Neural crest cell (in vitro differentiated cells): ENCODE measurements around the gene NUFIP1. TPM values are rescaled to one million over a fixed set of nuclear protein-coding genes. Genes with fewer than 3 reads are reported as not detected.

ENCODE experiments used
- DNase-seq: peaks from one replicate; pipeline ENCODE4 v3.0.0; 2021; ENCODE audit warnings: low read depth, mixed read lengths, low spot score
- H3K27ac Mint-ChIP-seq: one replicate; pipeline ENCODE4 v1.8.0; 2021; ENCODE audit warnings: mild to moderate bottlenecking, mixed read lengths; ENCODE audit not compliant: unreplicated experiment
- H3K27me3 Mint-ChIP-seq: 2 replicates; pipeline ENCODE4 v1.8.0; 2021; ENCODE audit warnings: low read depth, mild to moderate bottlenecking, mixed read lengths
- H3K36me3 Mint-ChIP-seq: 2 replicates; pipeline ENCODE4 v1.8.0; 2021; ENCODE audit warnings: low read depth, mild to moderate bottlenecking, mixed read lengths
- H3K4me1 Mint-ChIP-seq: 2 replicates; pipeline ENCODE4 v1.8.0; 2021; ENCODE audit warnings: mixed read lengths
- H3K4me3 Mint-ChIP-seq: one replicate; pipeline ENCODE4 v1.8.0; 2021; ENCODE audit warnings: mild to moderate bottlenecking, mixed read lengths
- H3K9me3 Mint-ChIP-seq: 2 replicates; pipeline ENCODE4 v1.8.0; 2021; ENCODE audit warnings: mixed read lengths
- CTCF ChIP-seq: fragments of 200-600 bp; sonication (generic); conservative IDR thresholded peaks from 2 replicates; pipeline ENCODE4 v1.5.0; 2021; ENCODE audit warnings: antibody characterized with exemption, mild to moderate bottlenecking
- total RNA-seq: library from RNA; stranded (reverse); gene quantifications from 2 replicates; pipeline ENCODE4 v1.2.1, GENCODE V29; 2021

Gene NUFIP1
- total RNA-seq, 1 donor from 2014 or later: 11.6 TPM

- Mint-ChIP-seq H3K36me3 (no peaks in the 10 kb centered on the region), H3K9me3 (no peaks in the 10 kb centered on the region), H3K27ac (no peak overlapping the region), H3K27me3 (no peaks in the 10 kb centered on the region), H3K4me3 (no peak overlapping the region), H3K4me1 (peaks cover 24% of the 10 kb centered on the region)
- TF ChIP-seq CTCF: no peak
- no peak for DNase-seq
Observed at GRCh38 chr13:44934724-44935123, 54.5 kb downstream of the NUFIP1 start.

- no peak for TF ChIP-seq CTCF
- Mint-ChIP-seq H3K4me3 (no peak overlapping the region), H3K27ac (peak overlapping the region; percentile 65), H3K4me1 (peaks cover 24% of the 10 kb centered on the region), H3K27me3 (no peaks in the 10 kb centered on the region), H3K9me3 (no peaks in the 10 kb centered on the region), H3K36me3 (no peaks in the 10 kb centered on the region)
- no peak for DNase-seq
Observed at GRCh38 chr13:44932850-44933251, 56.4 kb downstream of the NUFIP1 start.

DNA sequence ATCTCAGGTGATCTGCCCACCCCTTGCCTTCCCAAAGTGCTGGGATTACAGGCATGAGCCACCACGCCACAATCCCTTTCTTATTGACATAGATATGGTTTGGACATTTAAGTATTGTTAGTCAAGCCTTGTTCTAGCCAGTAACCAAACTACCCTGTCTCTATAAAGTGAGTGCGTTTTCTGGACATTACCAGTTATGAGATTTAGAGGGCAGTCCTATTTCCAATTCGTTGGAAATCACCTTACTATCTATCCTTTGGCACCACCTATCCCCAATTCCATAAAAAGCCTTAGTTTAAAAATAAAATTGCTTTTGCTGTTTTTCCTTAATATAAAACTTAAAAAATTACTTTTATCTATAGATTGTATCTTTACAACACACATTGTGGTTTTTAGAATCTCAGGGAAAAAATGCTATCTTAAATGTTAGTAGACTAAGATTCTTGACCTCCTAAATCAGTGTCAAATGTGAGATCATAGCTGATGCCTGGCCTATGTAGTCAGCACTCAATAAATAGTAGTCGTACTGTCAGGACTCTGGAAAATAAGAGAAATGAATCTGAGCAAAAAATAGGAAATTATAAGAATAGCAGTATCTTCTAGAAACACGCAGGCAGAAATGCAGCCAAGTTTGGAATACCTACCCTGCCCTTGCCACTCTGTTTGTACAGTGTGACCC is 57.0 kb downstream of the NUFIP1 start:
- TF ChIP-seq CTCF: no peak
- Mint-ChIP-seq H3K4me1 (peaks cover 24% of the 10 kb centered on the region), H3K9me3 (no peaks in the 10 kb centered on the region), H3K27ac (no peak overlapping the region), H3K36me3 (no peaks in the 10 kb centered on the region), H3K4me3 (no peak overlapping the region), H3K27me3 (no peaks in the 10 kb centered on the region)
- DNase-seq: no peak

DNA sequence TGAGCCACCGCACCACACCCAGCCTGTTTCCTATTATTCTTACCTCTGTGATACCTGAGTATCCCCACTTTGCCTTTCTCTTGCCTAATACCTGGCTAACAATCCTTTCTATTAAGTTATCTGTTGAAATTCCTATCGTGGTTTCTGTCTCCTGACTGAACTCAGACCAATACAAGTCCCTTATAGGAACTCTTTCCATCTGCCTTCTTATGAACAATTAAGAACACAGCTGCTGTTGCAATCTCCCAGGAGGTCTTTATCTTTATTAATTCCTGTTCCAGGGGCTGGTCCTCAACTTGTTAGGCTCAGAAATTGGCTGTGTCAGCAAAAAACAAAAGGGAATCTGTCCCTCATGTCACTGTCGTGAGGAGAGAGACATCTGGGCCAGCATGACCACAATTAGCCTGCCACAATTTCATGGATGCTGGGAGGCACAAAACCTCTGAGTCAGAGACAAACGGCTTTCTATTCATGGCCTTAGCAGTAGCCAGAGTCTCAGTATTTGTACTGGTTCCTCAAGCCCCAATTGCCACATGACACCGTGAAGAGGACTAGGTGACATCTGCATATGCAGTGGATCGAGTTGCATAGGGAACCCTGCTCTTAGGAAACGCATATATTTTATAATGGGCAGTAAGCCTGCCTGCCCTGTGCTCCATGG is 58.2 kb downstream of the NUFIP1 start:
- DNase-seq: no peak
- Mint-ChIP-seq H3K27ac (peak overlapping the region; percentile 39), H3K9me3 (no peaks in the 10 kb centered on the region), H3K36me3 (no peaks in the 10 kb centered on the region), H3K4me3 (no peak overlapping the region), H3K27me3 (no peaks in the 10 kb centered on the region), H3K4me1 (peaks cover 24% of the 10 kb centered on the region)
- TF ChIP-seq CTCF: no peak

DNA sequence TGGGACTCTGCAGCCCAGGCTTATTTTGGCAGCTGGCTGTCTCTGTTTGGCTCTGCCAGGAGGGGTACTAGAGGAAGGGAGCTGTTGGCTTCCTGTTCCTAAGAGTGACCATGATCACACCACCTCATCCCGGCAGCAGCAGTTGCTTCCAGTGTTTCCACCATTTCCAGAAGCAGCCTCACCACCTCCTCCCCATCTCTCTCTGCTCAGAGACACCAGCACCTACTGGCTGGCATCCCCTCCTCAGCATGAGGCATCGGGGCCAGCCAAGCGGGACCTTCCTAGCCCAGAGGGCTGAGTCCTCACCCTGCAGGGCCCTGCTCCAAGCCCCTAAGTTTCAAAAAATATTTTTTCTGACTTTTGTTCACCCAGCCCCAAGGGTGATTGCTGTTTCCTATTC is 59.0 kb downstream of the NUFIP1 start:
- Mint-ChIP-seq H3K4me3 (no peak overlapping the region), H3K9me3 (no peaks in the 10 kb centered on the region), H3K27ac (no peak overlapping the region), H3K36me3 (no peaks in the 10 kb centered on the region), H3K27me3 (peaks cover under 1% of the 10 kb centered on the region), H3K4me1 (peaks cover 24% of the 10 kb centered on the region)
- no peak for DNase-seq
- no peak for TF ChIP-seq CTCF
